Body of pancreas (tissue), 4 donors: Measurements from ENCODE around the gene ZXDC.

Experiments
- POLR2A ChIP-seq, 3 donors: fragments of 450-650 bp; IDR thresholded peaks; one replicate each; pipeline ENCODE4 v1.6.1; 2016; ENCODE audit warnings: antibody characterized with exemption in 3 of 3, mild to moderate bottlenecking in 2 of 3
- TF ChIP-seq, protein P1 (sequence below), 7 experiments: fragments of 450-650 bp in 4 of 7; fragments of 200-600 bp in 3 of 7; sonication (generic) in 3 of 7; IDR thresholded peaks; one replicate each; pipeline ENCODE4 v1.5.1; 2016 to 2019; ENCODE audit warnings: antibody characterized with exemption in 7 of 7

DNA sequence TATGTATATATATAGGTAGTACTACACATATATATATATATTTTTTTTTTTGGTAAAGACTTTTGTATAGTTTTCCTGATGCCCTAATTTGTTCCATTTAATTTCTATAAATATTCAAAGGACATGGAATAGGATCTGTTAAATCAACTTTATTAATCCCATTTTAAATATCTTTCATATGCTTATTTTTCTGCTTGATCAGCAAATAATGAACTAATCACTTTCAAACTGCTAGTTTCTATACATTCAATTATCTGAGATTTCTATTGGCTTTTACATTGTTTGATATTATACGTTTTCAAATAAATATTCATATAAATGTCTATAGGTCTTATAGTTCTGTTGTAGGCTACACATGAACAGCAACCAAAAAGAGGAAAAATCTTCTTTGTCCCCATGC lies 21.7 kb downstream of the ZXDC start:
- TF ChIP-seq, protein P1, sequence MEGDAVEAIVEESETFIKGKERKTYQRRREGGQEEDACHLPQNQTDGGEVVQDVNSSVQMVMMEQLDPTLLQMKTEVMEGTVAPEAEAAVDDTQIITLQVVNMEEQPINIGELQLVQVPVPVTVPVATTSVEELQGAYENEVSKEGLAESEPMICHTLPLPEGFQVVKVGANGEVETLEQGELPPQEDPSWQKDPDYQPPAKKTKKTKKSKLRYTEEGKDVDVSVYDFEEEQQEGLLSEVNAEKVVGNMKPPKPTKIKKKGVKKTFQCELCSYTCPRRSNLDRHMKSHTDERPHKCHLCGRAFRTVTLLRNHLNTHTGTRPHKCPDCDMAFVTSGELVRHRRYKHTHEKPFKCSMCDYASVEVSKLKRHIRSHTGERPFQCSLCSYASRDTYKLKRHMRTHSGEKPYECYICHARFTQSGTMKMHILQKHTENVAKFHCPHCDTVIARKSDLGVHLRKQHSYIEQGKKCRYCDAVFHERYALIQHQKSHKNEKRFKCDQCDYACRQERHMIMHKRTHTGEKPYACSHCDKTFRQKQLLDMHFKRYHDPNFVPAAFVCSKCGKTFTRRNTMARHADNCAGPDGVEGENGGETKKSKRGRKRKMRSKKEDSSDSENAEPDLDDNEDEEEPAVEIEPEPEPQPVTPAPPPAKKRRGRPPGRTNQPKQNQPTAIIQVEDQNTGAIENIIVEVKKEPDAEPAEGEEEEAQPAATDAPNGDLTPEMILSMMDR (IDR thresholded peaks at IDR 0.05): no peak
- TF ChIP-seq POLR2A (IDR thresholded peaks at IDR 0.05): no peak
